ENCODE data around the gene HES4. TPM values are rescaled to one million over a fixed set of nuclear protein-coding genes. Genes with fewer than 3 reads are reported as not detected.

The HES4 gene
- total and polyA plus RNA-seq, 2 of the 13 experiments (the other 11 are each of a cell fraction or from before 2014, with no cell fraction given), result 8.8 to 10.6 TPM

GRCh38 chr1:1020415-1021009 is 20.6 kb upstream of the HES4 start (continued):
- TF ChIP-seq MYPOP (CRISPR knock-in tag; IDR thresholded peaks at IDR 0.05) (no peak), ZBTB20 (CRISPR knock-in tag; IDR thresholded peaks at IDR 0.05; ENCODE audit: borderline replicate concordance, low read depth) (no peak), LRRFIP1 (CRISPR knock-in tag; conservative IDR thresholded peaks at IDR 0.05) (no peak), SIN3A (IDR thresholded peaks at IDR 0.05; ENCODE audit: borderline replicate concordance, low read depth, low read length) (0 out of 2 replicates have a peak, but pooled peaks have one; percentile 5), IRF2 (CRISPR knock-in tag; IDR thresholded peaks at IDR 0.05) (no peak), ZNF20 (CRISPR knock-in tag; IDR thresholded peaks at IDR 0.05) (no peak), ZBTB10 (CRISPR knock-in tag; IDR thresholded peaks at IDR 0.05; ENCODE audit: borderline replicate concordance) (peak; percentile 39; the same call in 1 of the 2 replicates), ZNF615 (CRISPR knock-in tag; IDR thresholded peaks at IDR 0.05; ENCODE audit: borderline replicate concordance) (no peak), ZNF101 (CRISPR knock-in tag; IDR thresholded peaks at IDR 0.05; ENCODE audit: borderline replicate concordance, low read depth) (no peak), ZNF280D (CRISPR knock-in tag; IDR thresholded peaks at IDR 0.05) (no peak), ZFP41 (CRISPR knock-in tag; IDR thresholded peaks at IDR 0.05; ENCODE audit: borderline replicate concordance) (no peak), DZIP1 (CRISPR knock-in tag; IDR thresholded peaks at IDR 0.05) (no peak), TCF7L2 (IDR thresholded peaks at IDR 0.05; ENCODE audit: low read depth, low read length) (no peak), SAP130 (CRISPR knock-in tag; IDR thresholded peaks at IDR 0.05; ENCODE audit: low read depth) (peak; percentile 33), ZNF121 (CRISPR knock-in tag; IDR thresholded peaks at IDR 0.05) (no peak), KAT7 (CRISPR knock-in tag; IDR thresholded peaks at IDR 0.05; ENCODE audit: borderline replicate concordance) (no peak)

Measured in HepG2 (cell line).